ENCODE measurements around the gene SLC26A11.

- TF ChIP-seq CTCF (IDR thresholded peaks at IDR 0.05) (no peak), ZFX (IDR thresholded peaks at IDR 0.05; ENCODE audit: borderline replicate concordance) (no peak)
Observed at GRCh38 chr17:80216473-80217456, 3.5 kb upstream of the SLC26A11 start.

Measured in 22Rv1 (cell line).